Measurements from ENCODE around the gene TPD52L2.

DNA sequence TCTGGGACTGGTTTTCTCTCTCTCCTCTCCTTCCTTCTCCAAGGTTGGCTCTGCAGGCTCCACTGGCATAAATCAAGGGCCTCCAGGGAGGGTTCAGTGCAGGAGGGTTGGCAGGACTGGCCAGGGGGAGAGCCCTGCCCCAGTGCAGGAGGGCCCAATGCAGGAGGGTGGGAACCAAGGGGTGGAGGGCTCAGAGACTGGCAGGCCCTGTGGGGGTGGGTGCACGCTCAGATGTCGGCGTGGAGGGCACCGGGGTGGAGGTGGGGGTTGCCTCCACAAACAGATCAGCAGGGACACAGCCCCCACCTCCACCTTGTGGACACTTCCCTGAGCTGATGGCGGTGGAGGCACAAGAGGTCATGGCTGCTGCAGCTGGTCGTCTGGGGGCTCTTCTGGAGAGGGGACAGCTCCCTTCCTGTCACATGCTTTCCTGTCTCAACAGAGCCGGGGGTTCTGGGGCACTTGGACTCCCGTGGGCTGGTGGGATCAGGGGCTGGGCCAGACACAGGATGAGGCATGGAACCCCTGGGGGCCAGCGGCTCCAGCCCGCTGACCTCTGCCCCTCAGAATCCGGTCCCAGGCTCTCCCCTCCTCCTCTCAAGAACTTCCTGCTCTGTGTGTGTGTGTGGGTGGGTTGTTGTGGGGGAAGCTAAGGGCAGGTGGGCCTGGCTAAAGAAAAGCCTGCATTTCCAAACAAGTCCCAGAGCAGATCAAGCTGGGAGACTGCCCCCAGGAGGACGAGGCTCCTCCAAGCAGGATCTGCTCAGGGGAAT, 6.5 kb upstream of the TPD52L2 start:
- TF ChIP-seq SIN3A (IDR thresholded peaks at IDR 0.05; ENCODE audit: borderline replicate concordance, insufficient read depth, low read depth, low read length) (no peak), POLR2AphosphoS5 (IDR thresholded peaks at IDR 0.05; ENCODE audit: low read depth, low read length) (no peak; the same call in 1 of the 2 replicates), TCF7L2 (IDR thresholded peaks at IDR 0.05; ENCODE audit: low read depth, low read length) (no peak)
- TF ChIP-seq, protein P1, sequence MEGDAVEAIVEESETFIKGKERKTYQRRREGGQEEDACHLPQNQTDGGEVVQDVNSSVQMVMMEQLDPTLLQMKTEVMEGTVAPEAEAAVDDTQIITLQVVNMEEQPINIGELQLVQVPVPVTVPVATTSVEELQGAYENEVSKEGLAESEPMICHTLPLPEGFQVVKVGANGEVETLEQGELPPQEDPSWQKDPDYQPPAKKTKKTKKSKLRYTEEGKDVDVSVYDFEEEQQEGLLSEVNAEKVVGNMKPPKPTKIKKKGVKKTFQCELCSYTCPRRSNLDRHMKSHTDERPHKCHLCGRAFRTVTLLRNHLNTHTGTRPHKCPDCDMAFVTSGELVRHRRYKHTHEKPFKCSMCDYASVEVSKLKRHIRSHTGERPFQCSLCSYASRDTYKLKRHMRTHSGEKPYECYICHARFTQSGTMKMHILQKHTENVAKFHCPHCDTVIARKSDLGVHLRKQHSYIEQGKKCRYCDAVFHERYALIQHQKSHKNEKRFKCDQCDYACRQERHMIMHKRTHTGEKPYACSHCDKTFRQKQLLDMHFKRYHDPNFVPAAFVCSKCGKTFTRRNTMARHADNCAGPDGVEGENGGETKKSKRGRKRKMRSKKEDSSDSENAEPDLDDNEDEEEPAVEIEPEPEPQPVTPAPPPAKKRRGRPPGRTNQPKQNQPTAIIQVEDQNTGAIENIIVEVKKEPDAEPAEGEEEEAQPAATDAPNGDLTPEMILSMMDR (IDR thresholded peaks at IDR 0.05) = no peak; the same call in 1 of the 2 replicates
- TF ChIP-seq, protein P2, sequence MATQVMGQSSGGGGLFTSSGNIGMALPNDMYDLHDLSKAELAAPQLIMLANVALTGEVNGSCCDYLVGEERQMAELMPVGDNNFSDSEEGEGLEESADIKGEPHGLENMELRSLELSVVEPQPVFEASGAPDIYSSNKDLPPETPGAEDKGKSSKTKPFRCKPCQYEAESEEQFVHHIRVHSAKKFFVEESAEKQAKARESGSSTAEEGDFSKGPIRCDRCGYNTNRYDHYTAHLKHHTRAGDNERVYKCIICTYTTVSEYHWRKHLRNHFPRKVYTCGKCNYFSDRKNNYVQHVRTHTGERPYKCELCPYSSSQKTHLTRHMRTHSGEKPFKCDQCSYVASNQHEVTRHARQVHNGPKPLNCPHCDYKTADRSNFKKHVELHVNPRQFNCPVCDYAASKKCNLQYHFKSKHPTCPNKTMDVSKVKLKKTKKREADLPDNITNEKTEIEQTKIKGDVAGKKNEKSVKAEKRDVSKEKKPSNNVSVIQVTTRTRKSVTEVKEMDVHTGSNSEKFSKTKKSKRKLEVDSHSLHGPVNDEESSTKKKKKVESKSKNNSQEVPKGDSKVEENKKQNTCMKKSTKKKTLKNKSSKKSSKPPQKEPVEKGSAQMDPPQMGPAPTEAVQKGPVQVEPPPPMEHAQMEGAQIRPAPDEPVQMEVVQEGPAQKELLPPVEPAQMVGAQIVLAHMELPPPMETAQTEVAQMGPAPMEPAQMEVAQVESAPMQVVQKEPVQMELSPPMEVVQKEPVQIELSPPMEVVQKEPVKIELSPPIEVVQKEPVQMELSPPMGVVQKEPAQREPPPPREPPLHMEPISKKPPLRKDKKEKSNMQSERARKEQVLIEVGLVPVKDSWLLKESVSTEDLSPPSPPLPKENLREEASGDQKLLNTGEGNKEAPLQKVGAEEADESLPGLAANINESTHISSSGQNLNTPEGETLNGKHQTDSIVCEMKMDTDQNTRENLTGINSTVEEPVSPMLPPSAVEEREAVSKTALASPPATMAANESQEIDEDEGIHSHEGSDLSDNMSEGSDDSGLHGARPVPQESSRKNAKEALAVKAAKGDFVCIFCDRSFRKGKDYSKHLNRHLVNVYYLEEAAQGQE (IDR thresholded peaks at IDR 0.05; ENCODE audit: insufficient read depth in 1 of 2, low read depth in 2 of 2, low read length in 1 of 2) = no peak
